Large intestine (tissue), 3 donors: ENCODE data around the gene OBI1. TPM values are rescaled to one million over a fixed set of nuclear protein-coding genes. Genes with fewer than 3 reads are reported as not detected.

Experiments
- DNase-seq, 2 donors: peaks; one replicate each; pipeline versions ENCODE4 v3.0.0 to v3.0.0-alpha.2; 2013
- H3K27ac ChIP-seq: one replicate; pipeline ENCODE4 v1.5.1; 2013; ENCODE audit warnings: low read length
- H3K27me3 ChIP-seq: 2 replicates; pipeline ENCODE4 v1.6.1; 2013; ENCODE audit warnings: low read length; ENCODE audit not compliant: control insufficient read depth, insufficient read depth
- H3K36me3 ChIP-seq: 2 replicates; pipeline ENCODE4 v1.6.1; 2013; ENCODE audit warnings: low read length; ENCODE audit not compliant: control insufficient read depth, insufficient read depth
- H3K4me1 ChIP-seq: one replicate; pipeline ENCODE4 v1.6.1; 2013; ENCODE audit warnings: low read length; ENCODE audit not compliant: control insufficient read depth, insufficient read depth
- H3K4me3 ChIP-seq: one replicate; pipeline ENCODE4 v1.5.1; 2013; ENCODE audit warnings: low read length
- H3K9me3 ChIP-seq: one replicate; pipeline ENCODE4 v1.6.1; 2013; ENCODE audit warnings: mild to moderate bottlenecking, low read depth, low read length, moderate library complexity; ENCODE audit not compliant: control insufficient read depth
- WGBS: methylation state at CpG from one replicate; pipeline ENCODE4 v1.1.5; 2013; ENCODE audit warnings: low lambda C conversion rate; ENCODE audit not compliant: insufficient coverage; 5-methylcytosine and 5-hydroxymethylcytosine counted together
- polyA plus RNA-seq: library from polyadenylated mRNA; unstranded; fragments of 120-200 nt; gene quantifications from one replicate; pipeline ENCODE4 v1.2.1, GENCODE V29; 2013

Gene OBI1
- polyA plus RNA-seq, 1 donor: 19.6 TPM

- H3K27ac ChIP-seq: no peak overlapping the region
- DNase-seq: no peak
- no peaks in the 10 kb centered on the region for H3K36me3 ChIP-seq
- no peaks in the 10 kb centered on the region for H3K4me1 ChIP-seq
- no CpG with 5 or more reads among the region's 1 CpG for WGBS
- H3K27me3 ChIP-seq: peaks cover 26% of the 10 kb centered on the region
- no peaks in the 10 kb centered on the region for H3K9me3 ChIP-seq
- no peak overlapping the region for H3K4me3 ChIP-seq
These were observed 15.7 kb upstream of the OBI1 start for GRCh38 chr13:78674638-78675037.

GRCh38 chr13:78662467-78662866 lies 3.5 kb upstream of the OBI1 start:
- Histone ChIP-seq H3K4me1 (peaks cover 6% of the 10 kb centered on the region), H3K4me3 (no peak overlapping the region), H3K27me3 (peaks cover 11% of the 10 kb centered on the region), H3K36me3 (no peaks in the 10 kb centered on the region), H3K27ac (no peak overlapping the region), H3K9me3 (peaks cover 3% of the 10 kb centered on the region)
- DNase-seq: no peak
- 80% methylated on average over 1 of the region's 2 CpGs for WGBS

- H3K4me1 ChIP-seq: peaks cover 8% of the 10 kb centered on the region
- H3K36me3 ChIP-seq: no peaks in the 10 kb centered on the region
- no peak overlapping the region for H3K27ac ChIP-seq
- peak in 1 of 2 donors; percentile 7 for DNase-seq
- H3K9me3 ChIP-seq: peaks cover 3% of the 10 kb centered on the region
- peaks cover 11% of the 10 kb centered on the region for H3K27me3 ChIP-seq
- no CpG with 5 or more reads among the region's 4 CpGs for WGBS
- no peak overlapping the region for H3K4me3 ChIP-seq
These were observed 1.5 kb upstream of the OBI1 start for GRCh38 chr13:78660495-78660857.

- peaks cover 3% of the 10 kb centered on the region for H3K9me3 ChIP-seq
- H3K36me3 ChIP-seq: no peaks in the 10 kb centered on the region
- peaks cover 11% of the 10 kb centered on the region for H3K27me3 ChIP-seq
- 36% methylated on average over 3 of the region's 20 CpGs for WGBS
- peak in 1 of 2 donors; percentile 18 for DNase-seq
- H3K4me3 ChIP-seq: peak overlapping the region; percentile 71
- H3K4me1 ChIP-seq: peaks cover 8% of the 10 kb centered on the region
- no peak overlapping the region for H3K27ac ChIP-seq
These were observed 958 bp upstream of the OBI1 start for GRCh38 chr13:78659732-78660494.

GRCh38 chr13:78659450-78659730 lies 435 bp upstream of the OBI1 start:
- Histone ChIP-seq H3K27me3 (peaks cover 11% of the 10 kb centered on the region), H3K9me3 (peaks cover 3% of the 10 kb centered on the region), H3K27ac (no peak overlapping the region), H3K4me3 (peak overlapping the region; percentile 71), H3K4me1 (peaks cover 8% of the 10 kb centered on the region), H3K36me3 (no peaks in the 10 kb centered on the region)
- WGBS: 0% methylated on average over 1 of the region's 8 CpGs
- peak in 1 of 2 donors; percentile 44 for DNase-seq

- peak overlapping the region; percentile 71 for H3K4me3 ChIP-seq
- peaks cover 8% of the 10 kb centered on the region for H3K4me1 ChIP-seq
- peaks cover 7% of the 10 kb centered on the region for H3K27me3 ChIP-seq
- H3K27ac ChIP-seq: peak overlapping the region; percentile 61
- no peaks in the 10 kb centered on the region for H3K36me3 ChIP-seq
- WGBS: 0% methylated on average over 2 of the region's 12 CpGs
- H3K9me3 ChIP-seq: peaks cover 3% of the 10 kb centered on the region
- no peak for DNase-seq
These were observed 991 bp downstream of the OBI1 start for GRCh38 chr13:78657699-78658629.

GRCh38 chr13:78655906-78656305 lies 3.0 kb downstream of the OBI1 start:
- Histone ChIP-seq H3K27ac (no peak overlapping the region), H3K4me1 (peaks cover 8% of the 10 kb centered on the region), H3K36me3 (no peaks in the 10 kb centered on the region), H3K9me3 (peaks cover 3% of the 10 kb centered on the region), H3K4me3 (no peak overlapping the region), H3K27me3 (peaks cover 7% of the 10 kb centered on the region)
- no peak for DNase-seq

- no peak for DNase-seq
- peaks cover 8% of the 10 kb centered on the region for H3K4me1 ChIP-seq
- H3K9me3 ChIP-seq: peaks cover 3% of the 10 kb centered on the region
- H3K27ac ChIP-seq: no peak overlapping the region
- H3K27me3 ChIP-seq: peaks cover 2% of the 10 kb centered on the region
- 100% methylated on average over 1 of the region's 3 CpGs for WGBS
- no peak overlapping the region for H3K4me3 ChIP-seq
- H3K36me3 ChIP-seq: no peaks in the 10 kb centered on the region
These were observed 3.9 kb downstream of the OBI1 start for GRCh38 chr13:78655007-78655406.

GRCh38 chr13:78652651-78653050 lies 6.3 kb downstream of the OBI1 start:
- Histone ChIP-seq H3K9me3 (no peaks in the 10 kb centered on the region), H3K27me3 (no peaks in the 10 kb centered on the region), H3K4me3 (no peak overlapping the region), H3K36me3 (no peaks in the 10 kb centered on the region), H3K4me1 (peaks cover 9% of the 10 kb centered on the region), H3K27ac (no peak overlapping the region)
- no CpG with 5 or more reads among the region's 1 CpG for WGBS
- no peak for DNase-seq

- H3K9me3 ChIP-seq: peaks cover 3% of the 10 kb centered on the region
- H3K27me3 ChIP-seq: no peaks in the 10 kb centered on the region
- no peak for DNase-seq
- H3K27ac ChIP-seq: no peak overlapping the region
- H3K4me3 ChIP-seq: no peak overlapping the region
- no CpG with 5 or more reads among the region's 2 CpGs for WGBS
- H3K36me3 ChIP-seq: no peaks in the 10 kb centered on the region
- peaks cover 20% of the 10 kb centered on the region for H3K4me1 ChIP-seq
These were observed 8.3 kb downstream of the OBI1 start for GRCh38 chr13:78650717-78651083.
